ENCODE results near the gene MBOAT7.
"Not testable (repeated sequence)": the region's sequence is repeated elsewhere in the genome, so short reads cannot be mapped to it uniquely, and the experiment has no call there.

MBOAT7 gene

DNA sequence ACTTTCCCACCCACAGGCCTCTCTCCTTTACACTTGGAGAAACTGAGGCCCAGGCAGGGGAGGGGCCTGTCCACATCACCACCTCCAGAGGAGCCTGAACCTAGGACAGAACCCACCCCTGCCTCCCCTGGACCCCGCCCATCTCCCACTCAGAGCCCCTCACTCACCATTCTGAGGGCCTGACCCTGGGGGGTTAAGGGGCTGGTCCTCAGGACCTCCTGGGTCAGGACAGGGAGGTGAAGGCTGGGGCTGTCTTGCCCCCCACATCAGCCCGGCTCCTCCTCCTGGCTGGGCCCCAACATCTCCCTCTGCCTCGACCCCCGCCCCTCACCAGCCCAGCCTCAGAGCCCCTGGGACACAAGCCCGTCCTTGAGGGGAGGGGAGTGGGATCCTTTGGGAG, 30.3 kb upstream of the MBOAT7 start:
- CTCF ChIA-PET; DNase-seq (ENCODE audit: extremely low spot score); POLR2A ChIA-PET: not testable (repeated sequence)

DNA sequence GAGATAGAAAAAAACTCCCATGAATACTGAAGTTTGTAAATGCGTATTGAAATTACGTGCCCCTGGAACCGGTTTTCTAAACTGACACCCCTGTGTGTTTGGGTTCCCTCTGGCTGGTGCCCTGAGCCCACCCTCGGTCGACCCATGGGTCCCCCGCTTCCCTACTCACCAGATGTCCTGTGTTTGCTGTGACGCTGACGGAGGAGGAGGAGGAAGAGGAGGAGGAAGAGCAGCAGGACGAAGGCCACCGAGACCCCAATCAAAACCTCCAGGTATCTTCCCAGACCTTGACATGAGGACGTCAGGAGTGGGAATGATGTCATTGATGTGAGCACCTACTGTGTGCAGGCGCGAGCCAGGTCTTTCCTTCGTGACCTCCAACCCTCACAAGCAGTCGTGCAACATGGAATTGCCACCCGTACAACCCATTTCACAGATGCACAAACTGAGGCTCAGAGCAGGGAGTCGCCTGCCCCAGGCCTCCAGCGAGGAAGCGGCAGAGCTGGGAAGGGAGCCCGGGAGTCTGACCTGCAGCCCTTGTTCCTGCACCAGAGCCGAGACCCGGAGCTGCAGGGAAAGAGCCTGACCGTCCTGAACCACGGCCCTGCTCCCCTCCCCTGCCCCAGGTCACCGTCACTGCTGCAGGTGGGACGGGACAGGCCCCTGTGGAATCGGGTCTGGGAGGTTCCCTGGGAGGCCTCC, 29.7 kb upstream of the MBOAT7 start:
- DNase-seq (ENCODE audit: extremely low spot score): no peak
- TF ChIP-seq, protein P1, sequence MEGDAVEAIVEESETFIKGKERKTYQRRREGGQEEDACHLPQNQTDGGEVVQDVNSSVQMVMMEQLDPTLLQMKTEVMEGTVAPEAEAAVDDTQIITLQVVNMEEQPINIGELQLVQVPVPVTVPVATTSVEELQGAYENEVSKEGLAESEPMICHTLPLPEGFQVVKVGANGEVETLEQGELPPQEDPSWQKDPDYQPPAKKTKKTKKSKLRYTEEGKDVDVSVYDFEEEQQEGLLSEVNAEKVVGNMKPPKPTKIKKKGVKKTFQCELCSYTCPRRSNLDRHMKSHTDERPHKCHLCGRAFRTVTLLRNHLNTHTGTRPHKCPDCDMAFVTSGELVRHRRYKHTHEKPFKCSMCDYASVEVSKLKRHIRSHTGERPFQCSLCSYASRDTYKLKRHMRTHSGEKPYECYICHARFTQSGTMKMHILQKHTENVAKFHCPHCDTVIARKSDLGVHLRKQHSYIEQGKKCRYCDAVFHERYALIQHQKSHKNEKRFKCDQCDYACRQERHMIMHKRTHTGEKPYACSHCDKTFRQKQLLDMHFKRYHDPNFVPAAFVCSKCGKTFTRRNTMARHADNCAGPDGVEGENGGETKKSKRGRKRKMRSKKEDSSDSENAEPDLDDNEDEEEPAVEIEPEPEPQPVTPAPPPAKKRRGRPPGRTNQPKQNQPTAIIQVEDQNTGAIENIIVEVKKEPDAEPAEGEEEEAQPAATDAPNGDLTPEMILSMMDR (IDR thresholded peaks at IDR 0.05; ENCODE audit: control extremely low read depth, extremely low read depth, low read depth, missing control alignments): no peak
- ChIA-PET POLR2A (no interaction called here), CTCF (no interaction called here)

DNA sequence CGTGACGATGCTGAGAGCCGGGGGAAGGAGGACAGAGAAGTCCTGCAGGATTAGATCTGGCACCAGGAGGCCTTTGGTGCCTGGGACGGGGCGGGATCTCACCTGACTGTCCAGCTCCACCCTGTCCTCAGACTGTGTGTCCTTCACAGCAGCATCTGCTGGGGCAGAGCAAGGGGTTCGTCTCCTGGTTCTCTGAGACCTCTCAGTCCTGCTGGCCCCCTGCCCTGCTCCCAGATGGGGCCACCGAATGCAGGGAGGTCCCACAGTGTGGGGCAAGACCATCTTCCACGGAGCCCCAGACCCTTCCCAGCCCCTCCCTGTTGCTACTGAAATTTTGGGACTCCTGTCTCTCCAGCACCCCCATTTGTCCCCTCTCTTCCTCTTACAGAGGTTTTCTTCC, 28.9 kb upstream of the MBOAT7 start:
- ChIA-PET CTCF (no interaction called here), POLR2A (no interaction called here)
- no peak for DNase-seq (ENCODE audit: extremely low spot score)
- TF ChIP-seq, protein P1 (IDR thresholded peaks at IDR 0.05; ENCODE audit: control extremely low read depth, extremely low read depth, low read depth, missing control alignments): no peak

DNA sequence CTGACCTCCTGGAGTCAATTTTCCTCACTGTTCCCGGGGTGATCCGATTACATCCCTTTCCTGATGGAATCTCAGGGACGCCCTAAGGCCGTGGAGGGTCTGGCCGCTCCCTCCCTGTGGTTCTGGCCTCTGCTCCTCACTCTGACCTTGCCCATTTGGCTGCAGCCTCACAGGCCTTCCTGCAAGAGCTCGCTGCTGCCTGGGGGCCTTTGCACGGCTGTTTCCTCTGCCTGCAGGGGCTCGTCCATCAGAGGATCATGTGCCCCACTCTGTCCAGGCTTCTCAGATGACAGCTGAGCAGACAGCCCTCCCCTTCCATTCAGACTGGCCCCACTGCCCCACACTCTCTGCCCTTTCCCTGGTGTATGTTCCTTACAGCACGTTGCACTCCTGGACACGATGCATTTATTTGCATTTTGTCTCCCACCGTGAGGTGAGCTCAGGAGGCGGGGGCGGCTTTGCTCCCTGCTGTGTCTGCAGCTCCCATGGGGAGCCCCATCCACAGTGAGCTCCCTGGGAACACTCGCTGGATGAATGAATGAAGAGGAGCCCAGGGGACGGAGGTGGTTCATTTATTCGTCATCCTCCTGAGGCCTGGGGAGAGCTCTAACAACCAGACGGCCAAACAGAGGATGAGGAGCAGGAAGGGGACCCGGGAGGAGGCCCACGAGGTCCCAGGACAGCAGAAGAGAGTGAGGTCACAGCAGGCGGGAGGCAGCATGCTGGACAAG, 28.3 kb upstream of the MBOAT7 start:
- POLR2A ChIA-PET: interaction anchor here (1.0 kb wide), 1 partner anchor 12 kb away, joined by 4 read pairs; no protein-coding TSS in a partner anchor
- DNase-seq (ENCODE audit: extremely low spot score): not testable (repeated sequence)

DNA sequence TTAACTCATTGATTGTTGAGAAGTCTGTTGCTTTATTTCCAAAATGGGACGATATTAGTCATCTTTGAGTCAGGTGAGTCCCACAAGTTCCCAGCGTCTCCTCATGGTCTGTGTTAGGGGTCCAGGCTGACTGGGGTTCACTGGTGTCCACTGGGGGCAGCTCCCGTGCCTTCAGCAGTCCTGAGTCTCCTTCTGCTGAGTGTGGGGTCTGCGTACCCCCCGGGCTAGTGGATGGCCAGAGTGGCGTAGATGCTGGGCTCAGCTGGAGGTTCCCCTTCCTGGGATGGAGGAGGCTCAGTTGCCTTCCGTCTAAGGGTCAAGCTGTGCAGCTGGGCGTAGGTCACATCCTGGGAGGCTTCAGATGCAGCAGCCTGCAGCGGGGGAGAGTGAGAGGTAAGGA, 27.5 kb upstream of the MBOAT7 start:
- TF ChIP-seq, protein P1 (IDR thresholded peaks at IDR 0.05; ENCODE audit: control extremely low read depth, extremely low read depth, low read depth, missing control alignments): no peak
- ChIA-PET CTCF (no interaction called here), POLR2A (interaction anchor here (1.0 kb wide), 1 partner anchor 11 kb away, joined by 4 read pairs; no protein-coding TSS in a partner anchor)
- no peak for DNase-seq (ENCODE audit: extremely low spot score)

More for the DNA sequence above, 28.3 kb upstream of the MBOAT7 start:
- CTCF ChIA-PET: not testable (repeated sequence)

DNA sequence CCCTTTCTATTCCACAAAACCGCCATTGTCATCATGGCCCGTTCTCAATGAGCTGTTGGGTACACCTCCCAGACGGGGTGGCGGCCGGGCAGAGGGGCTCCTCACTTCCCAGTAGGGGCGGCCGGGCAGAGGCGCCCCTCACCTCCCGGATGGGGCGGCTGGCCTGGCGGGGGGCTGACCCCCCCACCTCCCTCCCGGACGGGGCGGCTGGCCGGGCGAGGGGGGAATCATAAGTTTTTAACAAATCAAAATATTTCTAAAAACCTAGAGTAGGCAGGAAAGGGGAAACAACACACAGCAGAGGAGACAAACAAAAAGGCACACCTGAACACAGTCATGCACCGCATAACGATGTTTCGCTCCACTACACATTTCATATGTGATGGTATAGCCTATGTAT, 25.4 kb upstream of the MBOAT7 start:
- DNase-seq (ENCODE audit: extremely low spot score); POLR2A ChIA-PET: not testable (repeated sequence)
- CTCF ChIA-PET: interaction anchor here (1.0 kb wide), 1 partner anchor 12 kb away, joined by 3 read pairs; no protein-coding TSS in a partner anchor

DNA sequence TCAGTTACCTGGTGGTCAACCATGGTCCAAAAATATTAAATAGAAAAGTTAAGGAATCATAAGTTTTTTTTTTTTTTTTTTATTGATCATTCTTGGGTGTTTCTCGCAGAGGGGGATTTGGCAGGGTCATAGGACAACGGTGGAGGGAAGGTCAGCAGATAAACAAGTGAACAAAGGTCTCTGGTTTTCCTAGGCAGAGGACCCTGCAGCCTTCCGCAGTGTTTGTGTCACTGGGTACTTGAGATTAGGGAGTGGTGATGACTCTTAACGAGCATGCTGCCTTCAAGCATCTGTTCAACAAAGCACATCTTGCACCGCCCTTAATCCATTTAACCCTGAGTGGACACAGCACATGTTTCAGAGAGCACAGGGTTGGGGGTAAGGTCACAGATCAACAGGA, 24.8 kb upstream of the MBOAT7 start:
- POLR2A ChIA-PET; DNase-seq (ENCODE audit: extremely low spot score): not testable (repeated sequence)
- CTCF ChIA-PET: interaction anchor here (1.0 kb wide), 1 partner anchor 12 kb away, joined by 3 read pairs; no protein-coding TSS in a partner anchor

DNA sequence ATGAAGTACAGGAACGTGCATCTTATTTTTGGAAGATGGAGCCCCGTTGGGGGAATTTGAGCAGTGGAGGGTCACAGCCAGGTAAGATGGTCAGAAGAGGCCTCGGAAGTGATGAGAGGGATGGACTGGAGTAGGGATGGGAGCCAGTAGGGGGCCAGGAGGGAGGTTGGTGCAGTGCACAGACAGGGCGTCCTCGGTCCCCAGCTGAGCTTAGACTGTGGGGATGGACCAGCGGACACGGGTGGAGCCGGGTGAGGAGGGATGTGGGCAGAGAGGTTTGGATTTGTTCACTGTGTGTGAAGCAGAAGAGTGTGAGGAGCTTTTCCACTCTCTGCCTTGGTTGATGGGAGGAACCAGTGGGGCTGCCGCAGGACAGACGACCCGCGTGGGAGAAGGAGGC, 21.9 kb upstream of the MBOAT7 start:
- no peak for DNase-seq (ENCODE audit: extremely low spot score)
- TF ChIP-seq, protein P1 (IDR thresholded peaks at IDR 0.05; ENCODE audit: control extremely low read depth, extremely low read depth, low read depth, missing control alignments): no peak
- POLR2A ChIA-PET: interaction anchor here (0.7 to 1.3 kb wide), 2 partner anchors 10 to 73 kb away, joined by 4 to 11 read pairs; partner anchors contain the start of gene RPS9
- CTCF ChIA-PET: interaction anchor here (1.6 to 2.0 kb wide), 2 partner anchors 20 to 55 kb away, joined by 4 to 5 read pairs; no protein-coding TSS in a partner anchor

Data from GM10248 (cell line).